K562 (cell line): Measurements from ENCODE around the gene SGMS1. TPM values are rescaled to one million over a fixed set of nuclear protein-coding genes. Genes with fewer than 3 reads are reported as not detected.

Experiments
- ARHGAP35 ChIP-seq: fragments of 450-650 bp; IDR thresholded peaks from 2 replicates; pipeline ENCODE4 v1.6.1; 2018; ENCODE audit not compliant: partially characterized antibody
- GATA2 ChIP-seq: sonication (generic); formaldehyde crosslinking; IDR thresholded peaks from 2 replicates; pipeline ENCODE4 v1.4.0; 2020; ENCODE audit warnings: mild to moderate bottlenecking, missing genetic modification reagents
- MYBL2 ChIP-seq, 2 experiments: fragments of 450-650 bp in 1 of 2; sonication (generic) in 1 of 2; formaldehyde crosslinking in 1 of 2; IDR thresholded peaks; 2 replicates each; pipeline versions ENCODE4 v1.6.1 to v1.8.1; 2017 to 2022; ENCODE audit warnings: borderline replicate concordance in 1 of 2, inconsistent platforms in 1 of 2, low read depth in 1 of 2, mild to moderate bottlenecking in 1 of 2, missing genetic modification reagents in 1 of 2, moderate library complexity in 1 of 2
- NR1H2 ChIP-seq: sonication (generic); formaldehyde crosslinking; IDR thresholded peaks from 2 replicates; pipeline ENCODE4 v1.4.0; 2020; ENCODE audit warnings: mild to moderate bottlenecking, missing genetic modification reagents
- NR2C2 ChIP-seq, 2 experiments: fragments of 200-800 bp in 1 of 2; sonication (Bioruptor generic) in 1 of 2; sonication (generic) in 1 of 2; formaldehyde crosslinking in 1 of 2; IDR thresholded peaks; 2 replicates each; pipeline versions ENCODE4 v1.6.1 to v1.8.0; 2016 to 2022; ENCODE audit warnings: mild to moderate bottlenecking in 1 of 2, missing compliant biosample characterization in 1 of 2, missing genetic modification characterization in 1 of 2, missing genetic modification reagents in 1 of 2
- REST ChIP-seq, 2 experiments: fragments of 450-650 bp; formaldehyde crosslinking in 1 of 2; IDR thresholded peaks; 2 replicates each; pipeline versions ENCODE4 v1.4.0 to v1.6.1; 2014 to 2020; ENCODE audit warnings: mild to moderate bottlenecking in 2 of 2, borderline replicate concordance in 1 of 2, low read depth in 1 of 2
- SNIP1 ChIP-seq: fragments of 450-650 bp; IDR thresholded peaks from 2 replicates; pipeline ENCODE4 v1.7.1; 2017; ENCODE audit warnings: low read depth, mild to moderate bottlenecking
- SREBF1 ChIP-seq: fragments of 150-350 bp; IDR thresholded peaks from 2 replicates; pipeline ENCODE4 v1.6.1; 2014; ENCODE audit warnings: antibody characterized with exemption, low read depth, low read length, borderline replicate concordance
- ZFP30 ChIP-seq: fragments of 250-450 bp; sonication (Bioruptor Pico); IDR thresholded peaks from 2 replicates; pipeline ENCODE4 v1.8.0; 2022; ENCODE audit warnings: moderate library complexity, mild to moderate bottlenecking, inconsistent platforms, borderline replicate concordance
- ZFPM2 ChIP-seq: fragments of 250-450 bp; sonication (Bioruptor Pico); IDR thresholded peaks from 2 replicates; pipeline ENCODE4 v1.5.1; 2022; ENCODE audit warnings: mild to moderate bottlenecking
- polyA plus RNA-seq, 8 experiments: library from polyadenylated mRNA; depleted of rRNA in 4 of 8; stranded (reverse) in 5 of 8; unstranded in 3 of 8; fragments of >200 nt; fragmentation: Nextera tagmentation in 2 of 8; fragmentation: Illumina TruSeq in 1 of 8; extraction: Ambion mirVana in 2 of 8; extraction: Trizol in 1 of 8; gene quantifications; 2 replicates each; pipeline versions ENCODE4 v1.2.1 to v1.2.3, GENCODE V29; 2011 to 2014; ENCODE audit warnings: inconsistent platforms in 1 of 8, missing spikeins in 1 of 8
- total RNA-seq, 7 experiments: library from RNA; depleted of rRNA in 6 of 7; stranded (reverse); fragments of >200 nt in 6 of 7; fragmentation: Illumina TruSeq in 2 of 7; extraction: Trizol in 2 of 7; gene quantifications; 2 replicates each; pipeline versions ENCODE4 v1.2.1 to v1.2.3, GENCODE V29; 2011 to 2021; ENCODE audit warnings: low replicate concordance in 1 of 7
- TF ChIP-seq, protein P1 (sequence below): sonication (generic); formaldehyde crosslinking; IDR thresholded peaks from 2 replicates; pipeline ENCODE4 v1.8.0; 2022; ENCODE audit warnings: missing genetic modification reagents, mild to moderate bottlenecking, moderate library complexity, borderline replicate concordance

SGMS1 gene
- total and polyA plus RNA-seq, 9 of the 15 experiments (the other 6 are each of a cell fraction or from before 2014, with no cell fraction given): 22.6 to 232 (median 82.2) TPM

- TF ChIP-seq REST (IDR thresholded peaks at IDR 0.05; ENCODE audit: borderline replicate concordance) (peak; percentile 46), REST (CRISPR knock-in tag; IDR thresholded peaks at IDR 0.05; ENCODE audit: low read depth) (no peak), ZFP30 (CRISPR knock-in tag) (no peak), NR2C2 (CRISPR knock-in tag; IDR thresholded peaks at IDR 0.05) (no peak), NR2C2 (tag; IDR thresholded peaks at IDR 0.05) (peak; percentile 68), ZFPM2 (no peak), GATA2 (peak; percentile 99), MYBL2 (IDR thresholded peaks at IDR 0.05; ENCODE audit: low read depth) (peak; percentile 50; the same call in 1 of the 2 replicates), MYBL2 (CRISPR knock-in tag; IDR thresholded peaks at IDR 0.05; ENCODE audit: borderline replicate concordance) (no peak), SNIP1 (0 out of 2 replicates have a peak, but pooled peaks have one; percentile 52), NR1H2 (0 out of 2 replicates have a peak, but pooled peaks have one; percentile 34), ARHGAP35 (no peak), SREBF1 (no peak)
- TF ChIP-seq, protein P1, sequence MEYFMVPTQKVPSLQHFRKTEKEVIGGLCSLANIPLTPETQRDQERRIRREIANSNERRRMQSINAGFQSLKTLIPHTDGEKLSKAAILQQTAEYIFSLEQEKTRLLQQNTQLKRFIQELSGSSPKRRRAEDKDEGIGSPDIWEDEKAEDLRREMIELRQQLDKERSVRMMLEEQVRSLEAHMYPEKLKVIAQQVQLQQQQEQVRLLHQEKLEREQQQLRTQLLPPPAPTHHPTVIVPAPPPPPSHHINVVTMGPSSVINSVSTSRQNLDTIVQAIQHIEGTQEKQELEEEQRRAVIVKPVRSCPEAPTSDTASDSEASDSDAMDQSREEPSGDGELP (CRISPR knock-in tag): peak; percentile 66
These were observed 73.4 kb downstream of the SGMS1 start (continued) for GRCh38 chr10:50550291-50550839.
